Mucosa of stomach (tissue), 1 donor: ENCODE results near the gene MOB3B.

ENCODE experiments used
- H3K27me3 ChIP-seq: one replicate; pipeline ENCODE4 v1.7.0; 2013; ENCODE audit warnings: mild to moderate bottlenecking, low read length; ENCODE audit not compliant: control insufficient read depth, insufficient read depth
- H3K36me3 ChIP-seq: one replicate; pipeline ENCODE4 v1.7.0; 2013; ENCODE audit warnings: low read length; ENCODE audit not compliant: control insufficient read depth, insufficient read depth
- H3K4me1 ChIP-seq: one replicate; pipeline ENCODE4 v1.7.0; 2013; ENCODE audit warnings: mild to moderate bottlenecking, low read length; ENCODE audit not compliant: control insufficient read depth, insufficient read depth
- H3K4me3 ChIP-seq: one replicate; pipeline ENCODE4 v1.7.0; 2013; ENCODE audit warnings: low read length
- H3K9ac ChIP-seq: one replicate; pipeline ENCODE4 v1.7.0; 2013; ENCODE audit warnings: mild to moderate bottlenecking, low read length, moderate library complexity
- H3K9me3 ChIP-seq: one replicate; pipeline ENCODE4 v1.7.0; 2013; ENCODE audit warnings: mild to moderate bottlenecking, low read length, moderate library complexity; ENCODE audit not compliant: control insufficient read depth
- donor health status: Pancreatic carcinoma.

MOB3B gene

GRCh38 chr9:27398982-27399653 is 130.5 kb downstream of the MOB3B start:
- Histone ChIP-seq H3K27me3 (no peaks in the 10 kb centered on the region), H3K9me3 (no peaks in the 10 kb centered on the region), H3K4me1 (peaks cover 18% of the 10 kb centered on the region), H3K36me3 (no peaks in the 10 kb centered on the region), H3K4me3 (no peak overlapping the region), H3K9ac (no peak overlapping the region)

- H3K9ac ChIP-seq = no peak overlapping the region
- no peak overlapping the region for H3K4me3 ChIP-seq
- no peaks in the 10 kb centered on the region for H3K36me3 ChIP-seq
- no peaks in the 10 kb centered on the region for H3K27me3 ChIP-seq
- no peaks in the 10 kb centered on the region for H3K9me3 ChIP-seq
- H3K4me1 ChIP-seq = peaks cover 30% of the 10 kb centered on the region
These were observed 133.1 kb downstream of the MOB3B start for GRCh38 chr9:27396495-27396894.

GRCh38 chr9:27395484-27395921 is 134.1 kb downstream of the MOB3B start:
- Histone ChIP-seq H3K4me3 (no peak overlapping the region), H3K36me3 (no peaks in the 10 kb centered on the region), H3K9ac (no peak overlapping the region), H3K27me3 (no peaks in the 10 kb centered on the region), H3K9me3 (no peaks in the 10 kb centered on the region), H3K4me1 (peaks cover 29% of the 10 kb centered on the region)

- Histone ChIP-seq H3K4me1 (peaks cover 25% of the 10 kb centered on the region), H3K36me3 (no peaks in the 10 kb centered on the region), H3K4me3 (no peak overlapping the region), H3K9ac (no peak overlapping the region), H3K27me3 (no peaks in the 10 kb centered on the region), H3K9me3 (no peaks in the 10 kb centered on the region)
These were observed 134.8 kb downstream of the MOB3B start for GRCh38 chr9:27394826-27395201.

GRCh38 chr9:27394154-27394825 is 135.3 kb downstream of the MOB3B start:
- H3K9ac ChIP-seq = no peak overlapping the region
- H3K27me3 ChIP-seq = no peaks in the 10 kb centered on the region
- no peak overlapping the region for H3K4me3 ChIP-seq
- H3K36me3 ChIP-seq = no peaks in the 10 kb centered on the region
- H3K9me3 ChIP-seq = no peaks in the 10 kb centered on the region
- peaks cover 25% of the 10 kb centered on the region for H3K4me1 ChIP-seq

GRCh38 chr9:27393054-27393846 is 136.4 kb downstream of the MOB3B start:
- Histone ChIP-seq H3K4me1 (peaks cover 25% of the 10 kb centered on the region), H3K36me3 (no peaks in the 10 kb centered on the region), H3K27me3 (no peaks in the 10 kb centered on the region), H3K4me3 (no peak overlapping the region), H3K9ac (no peak overlapping the region), H3K9me3 (no peaks in the 10 kb centered on the region)

- Histone ChIP-seq H3K36me3 (no peaks in the 10 kb centered on the region), H3K4me1 (peaks cover 25% of the 10 kb centered on the region), H3K9me3 (no peaks in the 10 kb centered on the region), H3K9ac (no peak overlapping the region), H3K4me3 (no peak overlapping the region), H3K27me3 (no peaks in the 10 kb centered on the region)
These were observed 137.2 kb downstream of the MOB3B start for GRCh38 chr9:27392451-27392850.

- Histone ChIP-seq H3K4me3 (no peak overlapping the region), H3K9me3 (no peaks in the 10 kb centered on the region), H3K27me3 (no peaks in the 10 kb centered on the region), H3K36me3 (no peaks in the 10 kb centered on the region), H3K9ac (no peak overlapping the region), H3K4me1 (peaks cover 31% of the 10 kb centered on the region)
These were observed 138.3 kb downstream of the MOB3B start for GRCh38 chr9:27391040-27391895.

GRCh38 chr9:27388150-27388549 is 141.5 kb downstream of the MOB3B start:
- Histone ChIP-seq H3K9ac (no peak overlapping the region), H3K4me1 (peaks cover 37% of the 10 kb centered on the region), H3K27me3 (no peaks in the 10 kb centered on the region), H3K4me3 (no peak overlapping the region), H3K9me3 (no peaks in the 10 kb centered on the region), H3K36me3 (no peaks in the 10 kb centered on the region)

- Histone ChIP-seq H3K4me1 (peaks cover 39% of the 10 kb centered on the region), H3K4me3 (no peak overlapping the region), H3K27me3 (no peaks in the 10 kb centered on the region), H3K9me3 (no peaks in the 10 kb centered on the region), H3K9ac (no peak overlapping the region), H3K36me3 (no peaks in the 10 kb centered on the region)
These were observed 141.9 kb downstream of the MOB3B start for GRCh38 chr9:27387722-27388121.

GRCh38 chr9:27386571-27387091 is 143.0 kb downstream of the MOB3B start:
- Histone ChIP-seq H3K9ac (no peak overlapping the region), H3K36me3 (no peaks in the 10 kb centered on the region), H3K4me1 (peaks cover 50% of the 10 kb centered on the region), H3K27me3 (no peaks in the 10 kb centered on the region), H3K9me3 (no peaks in the 10 kb centered on the region), H3K4me3 (no peak overlapping the region)
